H9 (cell line): ENCODE data around the gene CCR1. TPM values are rescaled to one million over a fixed set of nuclear protein-coding genes. Genes with fewer than 3 reads are reported as not detected.

Source experiments
- DNase-seq: peaks from one replicate; pipeline ENCODE4 v3.0.0-alpha.2; 2017
- H2AFZ ChIP-seq: one replicate; pipeline ENCODE4 v1.6.1; 2013; ENCODE audit warnings: mild to moderate bottlenecking, low read length, control low read depth, moderate library complexity
- H2AK5ac ChIP-seq: 2 replicates; pipeline ENCODE4 v1.6.1; 2013; ENCODE audit warnings: low read length, control low read depth, mixed read lengths; ENCODE audit not compliant: insufficient read length
- H2BK120ac ChIP-seq: one replicate; pipeline ENCODE4 v1.6.1; 2013; ENCODE audit warnings: low read depth, mild to moderate bottlenecking, low read length, control low read depth, inconsistent platforms; ENCODE audit not compliant: poor library complexity, severe bottlenecking
- H2BK12ac ChIP-seq: 2 replicates; pipeline ENCODE4 v1.6.1; 2013; ENCODE audit warnings: low read length, control low read depth, mixed read lengths, low read depth; ENCODE audit not compliant: insufficient read length
- H2BK15ac ChIP-seq: 2 replicates; pipeline ENCODE4 v1.6.1; 2013; ENCODE audit warnings: low read depth, low read length, control low read depth
- H2BK20ac ChIP-seq: one replicate; pipeline ENCODE4 v1.6.1; 2013; ENCODE audit warnings: low read depth, mild to moderate bottlenecking, low read length, control low read depth, inconsistent platforms; ENCODE audit not compliant: poor library complexity, severe bottlenecking
- H2BK5ac ChIP-seq: 2 replicates; pipeline ENCODE4 v1.6.1; 2013; ENCODE audit warnings: low read length, control low read depth, mixed read lengths; ENCODE audit not compliant: insufficient read length
- H3K14ac ChIP-seq: 2 replicates; pipeline ENCODE4 v1.6.1; 2013; ENCODE audit warnings: low read length, control low read depth; ENCODE audit not compliant: insufficient read depth
- H3K18ac ChIP-seq: 2 replicates; pipeline ENCODE4 v1.6.1; 2013; ENCODE audit warnings: low read depth, mild to moderate bottlenecking, mixed read lengths, low read length, control low read depth; ENCODE audit not compliant: insufficient read length
- H3K23ac ChIP-seq: 2 replicates; pipeline ENCODE4 v1.6.1; 2013; ENCODE audit warnings: low read length, control low read depth, mixed read lengths, low read depth; ENCODE audit not compliant: insufficient read length
- H3K23me2 ChIP-seq: 2 replicates; pipeline ENCODE4 v1.6.1; 2013; ENCODE audit warnings: low read depth, mild to moderate bottlenecking, mixed read lengths, low read length, control low read depth; ENCODE audit not compliant: insufficient read length, poor library complexity, severe bottlenecking
- H3K27ac ChIP-seq: 2 replicates; pipeline ENCODE4 v1.5.1; 2013; ENCODE audit warnings: low read length, control low read depth, mixed read lengths, low read depth; ENCODE audit not compliant: insufficient read length
- H3K27me3 ChIP-seq: 2 replicates; pipeline ENCODE4 v1.6.1; 2013; ENCODE audit warnings: low read length, control low read depth, inconsistent platforms; ENCODE audit not compliant: insufficient read depth
- H3K4ac ChIP-seq: 2 replicates; pipeline ENCODE4 v1.6.1; 2013; ENCODE audit warnings: low read depth, mild to moderate bottlenecking, control low read depth, inconsistent platforms, low read length, moderate library complexity
- H3K4me1 ChIP-seq: 2 replicates; pipeline ENCODE4 v1.6.1; 2013; ENCODE audit warnings: low read length, control low read depth, inconsistent platforms; ENCODE audit not compliant: insufficient read depth
- H3K4me2 ChIP-seq: 2 replicates; pipeline ENCODE4 v1.6.1; 2013; ENCODE audit warnings: low read length, control low read depth, mixed read lengths; ENCODE audit not compliant: insufficient read length, insufficient read depth
- H3K56ac ChIP-seq: 2 replicates; pipeline ENCODE4 v1.6.1; 2013; ENCODE audit warnings: low read depth, mild to moderate bottlenecking, mixed read lengths, low read length, control low read depth; ENCODE audit not compliant: insufficient read length
- H3K79me1 ChIP-seq: 2 replicates; pipeline ENCODE4 v1.6.1; 2013; ENCODE audit warnings: low read depth, mild to moderate bottlenecking, moderate library complexity, low read length, control low read depth, inconsistent platforms; ENCODE audit not compliant: insufficient read depth, poor library complexity, severe bottlenecking
- H3K79me2 ChIP-seq: 2 replicates; pipeline ENCODE4 v1.6.1; 2013; ENCODE audit warnings: low read length, control low read depth, inconsistent platforms; ENCODE audit not compliant: insufficient read depth
- H3K9ac ChIP-seq: 2 replicates; pipeline ENCODE4 v1.6.1; 2013; ENCODE audit warnings: low read length, control low read depth, mixed read lengths; ENCODE audit not compliant: insufficient read length; ENCODE audit errors: extremely low read depth
- H3K9me3 ChIP-seq: one replicate; pipeline ENCODE4 v1.6.1; 2013; ENCODE audit warnings: low read depth, low read length, inconsistent platforms; ENCODE audit not compliant: control insufficient read depth
- H3T11ph ChIP-seq: one replicate; pipeline ENCODE4 v1.6.1; 2013; ENCODE audit warnings: mild to moderate bottlenecking, low read length, control low read depth, inconsistent platforms
- H4K20me1 ChIP-seq: one replicate; pipeline ENCODE4 v1.6.1; 2013; ENCODE audit not compliant: control insufficient read depth, insufficient read length, insufficient read depth
- H4K5ac ChIP-seq: 2 replicates; pipeline ENCODE4 v1.6.1; 2013; ENCODE audit warnings: low read depth, mild to moderate bottlenecking, mixed read lengths, low read length, control low read depth; ENCODE audit not compliant: insufficient read length
- H4K8ac ChIP-seq: replicated peaks from 2 replicates; pipeline ENCODE4 v1.6.1; 2013; ENCODE audit warnings: low read length, control low read depth, mixed read lengths, low read depth; ENCODE audit not compliant: insufficient read length
- H4K91ac ChIP-seq: 2 replicates; pipeline ENCODE4 v1.6.1; 2013; ENCODE audit warnings: low read depth, mild to moderate bottlenecking, moderate library complexity, mixed read lengths, low read length, control low read depth; ENCODE audit not compliant: insufficient read length
- H3K27ac Mint-ChIP-seq, 3 experiments: 2 replicates in 2 of 3; 3 replicates in 1 of 3; pipeline ENCODE4 v1.8.0; 2020 to 2021; ENCODE audit warnings: mixed read lengths in 3 of 3, mild to moderate bottlenecking in 1 of 3, moderate library complexity in 1 of 3
- H3K27me3 Mint-ChIP-seq: 2 replicates; pipeline ENCODE4 v1.8.0; 2021; ENCODE audit warnings: low read depth, mild to moderate bottlenecking, moderate library complexity, mixed read lengths
- H3K36me3 Mint-ChIP-seq, 3 experiments: 2 replicates in 2 of 3; 3 replicates in 1 of 3; pipeline ENCODE4 v1.8.0; 2020 to 2021; ENCODE audit warnings: low read depth in 3 of 3, mixed read lengths in 3 of 3; ENCODE audit not compliant: insufficient read depth in 1 of 3
- H3K4me1 Mint-ChIP-seq, 2 experiments: 2 replicates each; pipeline ENCODE4 v1.8.0; 2020; ENCODE audit warnings: mixed read lengths in 2 of 2
- H3K4me3 Mint-ChIP-seq, 2 experiments: 2 replicates in 1 of 2; 3 replicates in 1 of 2; pipeline ENCODE4 v1.8.0; 2020 to 2021; ENCODE audit warnings: mild to moderate bottlenecking in 2 of 2, mixed read lengths in 2 of 2, moderate library complexity in 1 of 2
- H3K9me3 Mint-ChIP-seq, 2 experiments: 2 replicates in 1 of 2; 3 replicates in 1 of 2; pipeline ENCODE4 v1.8.0; 2020; ENCODE audit warnings: mild to moderate bottlenecking in 2 of 2, mixed read lengths in 2 of 2, moderate library complexity in 1 of 2
- WGBS: extraction: QIAGEN DNeasy Blood & Tissue Kit; methylation state at CpG from one replicate; pipeline ENCODE4 v1.1.7; 2013; ENCODE audit warnings: missing lambda C conversion rate, low lambda C conversion rate, mixed read lengths; ENCODE audit not compliant: insufficient read length; ENCODE audit errors: extremely low coverage; 5-methylcytosine and 5-hydroxymethylcytosine counted together
- total RNA-seq: library from RNA; stranded (reverse); gene quantifications from 2 replicates; pipeline ENCODE4 v1.2.1, GENCODE V29; 2021
- TF ChIP-seq, protein P1 (sequence below): fragments of 200-600 bp; sonication (generic); conservative IDR thresholded peaks from 3 replicates; pipeline ENCODE4 v1.8.0; 2021; ENCODE audit warnings: antibody characterized with exemption, mild to moderate bottlenecking

Gene CCR1
- total RNA-seq, 1 experiment from 2014 or later, result not detected

DNA sequence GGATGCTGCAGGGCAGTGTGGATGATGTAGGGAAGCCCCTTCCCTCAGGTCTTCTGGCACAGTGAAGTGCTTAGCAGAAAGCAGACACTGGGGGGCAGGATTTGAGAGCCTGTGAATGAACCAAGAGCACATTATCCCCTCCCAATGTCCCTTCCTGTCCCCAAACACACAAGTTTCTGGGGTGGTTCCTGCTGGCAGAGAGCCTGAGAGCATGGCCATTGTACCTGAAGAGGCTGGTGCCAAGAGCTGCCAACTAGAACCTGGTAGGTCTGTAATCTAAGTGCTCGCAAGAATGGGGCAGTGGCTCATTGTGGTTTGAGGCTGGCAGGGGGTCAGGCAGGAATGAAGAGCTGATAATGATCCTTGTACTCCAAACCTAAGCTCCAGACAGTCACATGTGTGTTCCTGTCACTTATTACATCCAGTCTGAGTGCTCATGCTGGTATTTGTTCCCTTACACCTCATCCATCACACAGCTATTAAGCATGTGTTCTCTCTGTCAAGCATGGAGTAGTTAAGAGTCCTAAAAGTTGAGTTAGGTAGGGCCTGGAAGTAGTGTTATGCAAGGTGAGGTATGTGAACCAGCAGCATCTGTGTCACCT lies 6.7 kb upstream of the CCR1 start:
- no peaks in the 10 kb centered on the region for H3K27me3 ChIP-seq
- H3K4me3 Mint-ChIP-seq, result no peak overlapping the region
- TF ChIP-seq, protein P1, sequence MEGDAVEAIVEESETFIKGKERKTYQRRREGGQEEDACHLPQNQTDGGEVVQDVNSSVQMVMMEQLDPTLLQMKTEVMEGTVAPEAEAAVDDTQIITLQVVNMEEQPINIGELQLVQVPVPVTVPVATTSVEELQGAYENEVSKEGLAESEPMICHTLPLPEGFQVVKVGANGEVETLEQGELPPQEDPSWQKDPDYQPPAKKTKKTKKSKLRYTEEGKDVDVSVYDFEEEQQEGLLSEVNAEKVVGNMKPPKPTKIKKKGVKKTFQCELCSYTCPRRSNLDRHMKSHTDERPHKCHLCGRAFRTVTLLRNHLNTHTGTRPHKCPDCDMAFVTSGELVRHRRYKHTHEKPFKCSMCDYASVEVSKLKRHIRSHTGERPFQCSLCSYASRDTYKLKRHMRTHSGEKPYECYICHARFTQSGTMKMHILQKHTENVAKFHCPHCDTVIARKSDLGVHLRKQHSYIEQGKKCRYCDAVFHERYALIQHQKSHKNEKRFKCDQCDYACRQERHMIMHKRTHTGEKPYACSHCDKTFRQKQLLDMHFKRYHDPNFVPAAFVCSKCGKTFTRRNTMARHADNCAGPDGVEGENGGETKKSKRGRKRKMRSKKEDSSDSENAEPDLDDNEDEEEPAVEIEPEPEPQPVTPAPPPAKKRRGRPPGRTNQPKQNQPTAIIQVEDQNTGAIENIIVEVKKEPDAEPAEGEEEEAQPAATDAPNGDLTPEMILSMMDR, result peak; percentile 74
- no CpG with 5 or more reads among the region's 1 CpG for WGBS
- H3K9ac ChIP-seq, result no peak overlapping the region
- no peak overlapping the region for H4K8ac ChIP-seq
- no peak overlapping the region for H2BK12ac ChIP-seq
- H3T11ph ChIP-seq, result no peak overlapping the region
- peak; percentile 64 for DNase-seq
- H3K4me1 Mint-ChIP-seq, result peaks cover 0 to 4% of the 10 kb centered on the region in 2 experiments; a peak in 2 of 4 replicates
- H4K5ac ChIP-seq, result no peak overlapping the region
- no peak overlapping the region for H3K27ac ChIP-seq
- peaks cover 4 to 6% of the 10 kb centered on the region in 2 experiments; a peak in 3 of 5 replicates for H3K9me3 Mint-ChIP-seq
- H3K14ac ChIP-seq, result no peak overlapping the region
- H3K18ac ChIP-seq, result no peak overlapping the region
- H2AK5ac ChIP-seq, result no peak overlapping the region
- H3K23ac ChIP-seq, result no peak overlapping the region
- no peak overlapping the region for H2BK15ac ChIP-seq
- no peak overlapping the region for H2BK20ac ChIP-seq
- no peak overlapping the region for H2BK120ac ChIP-seq
- H3K36me3 Mint-ChIP-seq, result 0 out of 7 replicates have a peak, but pooled peaks cover 0 to 3% (median 0%) of the 10 kb centered on the region in 3 experiments
- H3K23me2 ChIP-seq, result no peaks in the 10 kb centered on the region
- H2AFZ ChIP-seq, result no peak overlapping the region
- no peaks in the 10 kb centered on the region; the same call in 1 of the 2 replicates for H3K27me3 Mint-ChIP-seq
- no peaks in the 10 kb centered on the region for H4K20me1 ChIP-seq
- no peak overlapping the region for H3K27ac Mint-ChIP-seq
- H3K4me1 ChIP-seq, result no peaks in the 10 kb centered on the region
- H4K91ac ChIP-seq, result no peak overlapping the region
- H3K79me1 ChIP-seq, result no peaks in the 10 kb centered on the region
- no peaks in the 10 kb centered on the region for H3K79me2 ChIP-seq
- H2BK5ac ChIP-seq, result no peak overlapping the region
- no peak overlapping the region for H3K4me2 ChIP-seq
- H3K4ac ChIP-seq, result no peak overlapping the region
- no peaks in the 10 kb centered on the region for H3K9me3 ChIP-seq
- H3K56ac ChIP-seq, result no peak overlapping the region
